ENCODE measurements around the gene ZNFX1.
A peak's percentile ranks its signal among the peaks of the same experiment; 100 is the strongest.

Gene ZNFX1

GRCh38 chr20:49278818-49279676 lies 1.2 kb upstream of the ZNFX1 start:
- no peak for FAIRE-seq

- no peak for FAIRE-seq
Measured at GRCh38 chr20:49277786-49278035, 146 bp downstream of the ZNFX1 start.

GRCh38 chr20:49276961-49277785 lies 684 bp downstream of the ZNFX1 start:
- no peak for FAIRE-seq

GRCh38 chr20:49276161-49276960 lies 1.5 kb downstream of the ZNFX1 start:
- FAIRE-seq: peak; percentile 9

GRCh38 chr20:49275636-49276035 lies 2.2 kb downstream of the ZNFX1 start:
- FAIRE-seq: no peak

GRCh38 chr20:49275216-49275615 lies 2.6 kb downstream of the ZNFX1 start:
- no peak for FAIRE-seq

GRCh38 chr20:49273696-49274277 lies 4.1 kb downstream of the ZNFX1 start:
- no peak for FAIRE-seq

- FAIRE-seq: no peak
Measured at GRCh38 chr20:49272654-49273053, 5.2 kb downstream of the ZNFX1 start.

- no peak for FAIRE-seq
Measured at GRCh38 chr20:49270736-49271135, 7.1 kb downstream of the ZNFX1 start.

- no peak for FAIRE-seq
Measured at GRCh38 chr20:49270177-49270576, 7.7 kb downstream of the ZNFX1 start.

GRCh38 chr20:49268600-49269365 lies 9.1 kb downstream of the ZNFX1 start:
- no peak for FAIRE-seq

GRCh38 chr20:49267327-49267726 lies 10.5 kb downstream of the ZNFX1 start:
- no peak for FAIRE-seq

- FAIRE-seq: no peak
Measured at GRCh38 chr20:49262444-49262843, 15.4 kb downstream of the ZNFX1 start.

GRCh38 chr20:49261173-49261572 lies 16.7 kb downstream of the ZNFX1 start:
- no peak for FAIRE-seq

- no peak for FAIRE-seq
Measured at GRCh38 chr20:49260218-49260617, 17.6 kb downstream of the ZNFX1 start.

- no peak for FAIRE-seq
Measured at GRCh38 chr20:49259799-49260198, 18.1 kb downstream of the ZNFX1 start.

- FAIRE-seq: no peak
Measured at GRCh38 chr20:49259284-49259683, 18.6 kb downstream of the ZNFX1 start.

- FAIRE-seq: peak; percentile 56
Measured at GRCh38 chr20:49256261-49256660, 21.6 kb downstream of the ZNFX1 start.

- FAIRE-seq: no peak
Measured at GRCh38 chr20:49252556-49253350, 25.1 kb downstream of the ZNFX1 start.

- FAIRE-seq: no peak
Measured at GRCh38 chr20:49248879-49249665, 28.8 kb downstream of the ZNFX1 start.

GRCh38 chr20:49248301-49248700 lies 29.6 kb downstream of the ZNFX1 start:
- no peak for FAIRE-seq

Measured in islet of Langerhans (tissue), 1 donor.